GM19324 (cell line): ENCODE data around the gene COL2A1.
"Not testable (repeated sequence)": the region's sequence is repeated elsewhere in the genome, so short reads cannot be mapped to it uniquely, and the experiment has no call there.

ENCODE experiments used
- ATAC-seq: cut with Tn5 transposase; IDR thresholded peaks from one replicate; pipeline ENCODE4 v1.9.1; 2021; ENCODE audit warnings: mild to moderate bottlenecking, moderate library complexity; ENCODE audit not compliant: unreplicated experiment, low FRiP score

The COL2A1 gene

GRCh38 chr12:47979166-47979565, 25.1 kb downstream of the COL2A1 start:
- no peak for ATAC-seq

GRCh38 chr12:47978598-47978873, 25.7 kb downstream of the COL2A1 start:
- no peak for ATAC-seq

GRCh38 chr12:47977772-47978597, 26.3 kb downstream of the COL2A1 start:
- ATAC-seq, result no peak

GRCh38 chr12:47977046-47977771, 27.1 kb downstream of the COL2A1 start:
- ATAC-seq, result no peak

GRCh38 chr12:47975816-47976215, 28.5 kb downstream of the COL2A1 start:
- ATAC-seq, result no peak

- no peak for ATAC-seq
Measured at GRCh38 chr12:47975036-47975620, 29.1 kb downstream of the COL2A1 start.

GRCh38 chr12:47973870-47974269, 30.4 kb downstream of the COL2A1 start:
- ATAC-seq, result no peak

GRCh38 chr12:47972895-47973294, 31.4 kb downstream of the COL2A1 start:
- no peak for ATAC-seq

GRCh38 chr12:47970843-47971242, 33.4 kb downstream of the COL2A1 start:
- no peak for ATAC-seq

GRCh38 chr12:47969845-47970244, 34.4 kb downstream of the COL2A1 start:
- no peak for ATAC-seq

GRCh38 chr12:47967461-47968321, 36.6 kb downstream of the COL2A1 start:
- ATAC-seq, result no peak

- ATAC-seq, result no peak
Measured at GRCh38 chr12:47965581-47965980, 38.7 kb downstream of the COL2A1 start.

GRCh38 chr12:47964106-47964728, 40.1 kb downstream of the COL2A1 start:
- no peak for ATAC-seq

GRCh38 chr12:47963340-47964040, 40.8 kb downstream of the COL2A1 start, which contains the start of gene TMEM106C:
Gene TMEM106C (plus strand): TSS chr12:47963596. CDS start chr12:47964237, 641 bp downstream.
- peak; percentile 86 for ATAC-seq

GRCh38 chr12:47962198-47962597, 42.1 kb downstream of the COL2A1 start:
- ATAC-seq, result no peak

- ATAC-seq, result not testable (repeated sequence)
Measured at GRCh38 chr12:47957671-47958070, 46.6 kb downstream of the COL2A1 start.

- ATAC-seq, result no peak
Measured at GRCh38 chr12:47955059-47955458, 49.2 kb downstream of the COL2A1 start.

- ATAC-seq, result no peak
Measured at GRCh38 chr12:47954467-47955045, 49.7 kb downstream of the COL2A1 start.

GRCh38 chr12:47954058-47954457, 50.2 kb downstream of the COL2A1 start:
- ATAC-seq, result no peak
